Spleen (tissue), 11 donors: ENCODE results near the gene SCYL1. TPM values are rescaled to one million over a fixed set of nuclear protein-coding genes. Genes with fewer than 3 reads are reported as not detected.

Experiments
- DNase-seq: peaks from one replicate; pipeline ENCODE4 v3.0.0-alpha.2; 2020
- H3K27ac ChIP-seq, 8 donors: fragments of 200-600 bp; sonication (generic) in 7 of 8; 1 replicate in 4 of 8; 2 replicates in 4 of 8; pipeline versions ENCODE4 v1.5.0 to v1.8.0; 2016 to 2021; ENCODE audit warnings: inconsistent platforms in 4 of 8, mild to moderate bottlenecking in 4 of 8, moderate library complexity in 1 of 8
- H3K27me3 ChIP-seq, 7 donors: fragments of 200-600 bp; sonication (generic) in 6 of 7; replicated peaks in 1 of 7; 1 replicate in 4 of 7; 2 replicates in 3 of 7; pipeline versions ENCODE4 v1.5.0 to v1.8.0; 2016 to 2021; ENCODE audit warnings: inconsistent platforms in 3 of 7, mild to moderate bottlenecking in 1 of 7
- H3K36me3 ChIP-seq, 6 donors: fragments of 200-600 bp; sonication (generic) in 5 of 6; 1 replicate in 4 of 6; 2 replicates in 2 of 6; pipeline versions ENCODE4 v1.5.0 to v1.8.0; 2016 to 2021; ENCODE audit warnings: inconsistent platforms in 2 of 6
- H3K4me1 ChIP-seq, 6 donors: fragments of 200-600 bp; sonication (generic) in 5 of 6; 1 replicate in 3 of 6; 2 replicates in 3 of 6; pipeline versions ENCODE4 v1.5.0 to v1.8.0; 2016 to 2021; ENCODE audit warnings: inconsistent platforms in 3 of 6
- H3K4me3 ChIP-seq, 8 donors: fragments of 200-600 bp; sonication (generic) in 7 of 8; 1 replicate in 4 of 8; 2 replicates in 4 of 8; pipeline versions ENCODE4 v1.5.0 to v1.8.0; 2016 to 2021; ENCODE audit warnings: inconsistent platforms in 4 of 8, mild to moderate bottlenecking in 4 of 8, moderate library complexity in 2 of 8
- H3K9me3 ChIP-seq, 8 donors: fragments of 200-600 bp; sonication (generic) in 7 of 8; 1 replicate in 4 of 8; 2 replicates in 4 of 8; pipeline versions ENCODE4 v1.5.0 to v1.8.0; 2016 to 2021; ENCODE audit warnings: inconsistent platforms in 4 of 8
- CTCF ChIP-seq, 11 experiments: fragments of 200-600 bp in 7 of 11; fragments of 450-650 bp in 4 of 11; sonication (generic) in 4 of 11; IDR thresholded peaks in 8 of 11; conservative IDR thresholded peaks in 3 of 11; 1 replicate in 7 of 11; 2 replicates in 4 of 11; pipeline versions ENCODE4 v1.4.0 to v1.8.0; 2016 to 2021; ENCODE audit warnings: antibody characterized with exemption in 11 of 11, inconsistent platforms in 4 of 11, mild to moderate bottlenecking in 1 of 11
- POLR2A ChIP-seq, 3 donors: fragments of 450-650 bp; IDR thresholded peaks; one replicate each; pipeline ENCODE4 v1.5.1; 2017; ENCODE audit warnings: antibody characterized with exemption in 3 of 3, mild to moderate bottlenecking in 1 of 3
- POLR2AphosphoS5 ChIP-seq, 3 donors: sonication (generic); formaldehyde crosslinking; IDR thresholded peaks; one replicate each; pipeline ENCODE4 v1.5.1; 2017; ENCODE audit warnings: antibody characterized with exemption in 3 of 3
- WGBS, 5 donors: extraction: QIAGEN DNeasy Blood & Tissue Kit in 3 of 5; methylation state at CpG; one replicate each; pipeline versions ENCODE4 v1.1.5 to v1.1.7; 2013 to 2018; 5-methylcytosine and 5-hydroxymethylcytosine counted together
- intact Hi-C: fragments of 100-400 bp; cut with DNase I; formaldehyde crosslinking; loops from one replicate; pipeline ENCODE4 v1.15.0; 2023; ENCODE audit warnings: low total_unique reads
- polyA plus RNA-seq, 3 donors: library from polyadenylated mRNA; stranded (reverse); fragments of 200-250 nt; gene quantifications; one replicate each; pipeline ENCODE4 v1.2.1, GENCODE V29; 2013
- total RNA-seq, 7 donors: library from RNA; depleted of rRNA in 3 of 7; stranded (reverse); fragments of >200 nt in 3 of 7; fragmentation: NEBNext Ultra II Directional in 4 of 7; extraction: Animal tissue kit (Norgen Biotek cat#: 25700) in 4 of 7; gene quantifications; one replicate each; pipeline versions ENCODE4 v1.1.0 to v1.2.1, GENCODE V29; 2016 to 2021
- donor health status: healthy with polysubstance abuse.
- donor health status: DM: no; HTN: no; CAD: no; lungs with moderate emphysema.
- donor health status: DM: no; HTN: no; CAD: no.
- donor health status: Bipolar disorder and iron deficiency.
- donor health status: healthy.
- donor health status: DM: no; HTN: no; CAD: no.
- donor health status: DM: yes; HTN: yes; CAD: no.

SCYL1 gene
- total and polyA plus RNA-seq, 10 donors: 52.4 to 125 (median 74.8) TPM

GRCh38 chr11:65576232-65576866, 51.5 kb downstream of the SCYL1 start:
- H3K36me3 ChIP-seq: peaks cover 4 to 47% (median 23%) of the 10 kb centered on the region in 6 donors
- no peaks in the 10 kb centered on the region for H3K27me3 ChIP-seq
- DNase-seq: no peak
- intact Hi-C loops: no loop called here
- WGBS, 5 donors: 5 to 21% (median 5%) methylated on average over 7 to 26 of the region's 26 CpGs
- no peaks in the 10 kb centered on the region for H3K9me3 ChIP-seq
- H3K4me3 ChIP-seq: peak overlapping the region; percentile 71 to 95 (median 88)
- TF ChIP-seq POLR2AphosphoS5 (IDR thresholded peaks at IDR 0.05): no peak
- TF ChIP-seq CTCF (IDR thresholded peaks at IDR 0.05 in 8 of 11, conservative IDR thresholded peaks at IDR 0.05 in 3 of 11): no peak
- TF ChIP-seq POLR2A (IDR thresholded peaks at IDR 0.05): no peak
- peak overlapping the region; percentile 88 to 99 (median 96) for H3K27ac ChIP-seq
- H3K4me1 ChIP-seq: peaks cover 30 to 92% (median 68%) of the 10 kb centered on the region in 6 donors

DNA sequence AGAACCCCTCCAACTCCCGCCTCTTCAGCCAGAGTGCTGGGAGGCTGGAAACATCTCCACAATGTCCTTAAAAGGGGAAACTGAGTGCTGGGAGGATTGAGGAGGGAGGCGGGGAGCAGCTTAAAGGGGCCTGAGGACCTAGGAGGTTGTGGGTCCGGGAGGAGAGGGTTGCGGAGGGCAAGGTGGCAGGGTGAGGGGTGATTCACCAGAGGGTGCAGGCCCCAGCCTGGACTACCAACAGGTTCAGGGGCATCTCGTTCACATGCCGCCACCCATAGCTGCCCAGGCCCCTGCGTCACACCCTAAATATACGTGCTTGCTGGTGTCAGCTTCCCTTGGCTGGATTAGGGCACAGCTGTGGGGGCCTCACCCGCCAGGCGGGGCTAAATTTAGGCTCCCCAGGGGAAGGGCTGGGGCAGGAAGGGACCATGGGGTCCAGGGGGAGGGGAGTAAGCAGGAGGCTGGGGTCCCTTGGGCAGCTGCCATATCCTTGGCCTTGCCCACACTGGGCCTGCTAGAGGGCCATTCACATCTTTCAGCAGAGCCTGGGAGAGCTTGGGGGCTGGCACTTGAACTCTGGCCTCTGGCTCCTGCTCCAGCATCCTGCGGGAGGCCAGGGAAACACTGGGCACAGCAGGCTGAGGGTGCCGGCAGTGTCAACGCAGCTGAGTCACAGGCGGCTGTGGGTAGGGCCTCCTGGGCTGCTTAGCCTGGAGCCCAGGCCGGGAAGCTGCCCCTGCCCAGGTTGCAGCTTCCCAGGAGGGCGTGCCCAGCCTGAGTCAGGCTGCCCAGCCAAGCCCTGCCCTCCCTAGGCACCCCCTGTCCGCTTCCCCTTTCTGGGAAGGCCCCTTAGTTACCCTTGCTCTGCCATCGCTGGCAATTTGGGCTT, 52.2 kb downstream of the SCYL1 start:
- Histone ChIP-seq H3K4me3 (peak overlapping the region; percentile 71 to 95 (median 88)), H3K4me1 (peaks cover 23 to 92% (median 61%) of the 10 kb centered on the region in 6 donors), H3K27ac (peak overlapping the region; percentile 88 to 99 (median 96)), H3K9me3 (no peaks in the 10 kb centered on the region), H3K27me3 (no peaks in the 10 kb centered on the region), H3K36me3 (peaks cover 4 to 52% (median 30%) of the 10 kb centered on the region in 6 donors)
- TF ChIP-seq POLR2AphosphoS5 (IDR thresholded peaks at IDR 0.05): peak; percentile 75 to 90 (median 79)
- TF ChIP-seq POLR2A (IDR thresholded peaks at IDR 0.05): no peak
- peak; percentile 94 for DNase-seq
- intact Hi-C loops: no loop called here
- WGBS, 5 donors: 11 to 20% (median 13%) methylated on average over 14 to 18 of the region's 18 CpGs

DNA sequence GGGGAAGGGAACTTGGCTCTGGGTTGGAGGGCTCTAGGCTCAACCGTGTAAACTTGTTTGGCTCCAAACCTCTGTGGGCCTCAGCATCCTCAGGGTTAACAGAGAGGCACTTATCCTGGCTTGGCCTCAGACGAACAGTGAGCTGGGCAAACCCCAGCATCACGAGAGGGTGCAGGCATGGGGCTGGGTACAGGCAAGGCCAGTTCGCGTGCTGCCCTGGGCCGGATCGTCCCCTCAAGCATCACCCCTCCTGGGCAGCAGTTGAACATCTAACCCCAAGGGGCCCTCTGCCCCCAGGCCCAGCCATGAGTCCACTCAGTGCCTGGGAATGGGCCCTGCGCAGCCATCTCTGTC, 52.9 kb downstream of the SCYL1 start:
- peak overlapping the region; percentile 71 to 95 (median 88) for H3K4me3 ChIP-seq
- TF ChIP-seq CTCF (IDR thresholded peaks at IDR 0.05 in 8 of 11, conservative IDR thresholded peaks at IDR 0.05 in 3 of 11) (no peak), POLR2A (IDR thresholded peaks at IDR 0.05) (no peak), POLR2AphosphoS5 (IDR thresholded peaks at IDR 0.05) (no peak)
- WGBS, 5 donors: 21 to 42% (median 38%) methylated on average over 4 to 8 of the region's 8 CpGs
- peak overlapping the region; percentile 88 to 99 (median 96) for H3K27ac ChIP-seq
- intact Hi-C loops: no loop called here
- no peaks in the 10 kb centered on the region for H3K27me3 ChIP-seq
- H3K4me1 ChIP-seq: peaks cover 22 to 96% (median 59%) of the 10 kb centered on the region in 6 donors
- H3K9me3 ChIP-seq: no peaks in the 10 kb centered on the region
- no peak for DNase-seq
- peaks cover 4 to 58% (median 33%) of the 10 kb centered on the region in 6 donors for H3K36me3 ChIP-seq

DNA sequence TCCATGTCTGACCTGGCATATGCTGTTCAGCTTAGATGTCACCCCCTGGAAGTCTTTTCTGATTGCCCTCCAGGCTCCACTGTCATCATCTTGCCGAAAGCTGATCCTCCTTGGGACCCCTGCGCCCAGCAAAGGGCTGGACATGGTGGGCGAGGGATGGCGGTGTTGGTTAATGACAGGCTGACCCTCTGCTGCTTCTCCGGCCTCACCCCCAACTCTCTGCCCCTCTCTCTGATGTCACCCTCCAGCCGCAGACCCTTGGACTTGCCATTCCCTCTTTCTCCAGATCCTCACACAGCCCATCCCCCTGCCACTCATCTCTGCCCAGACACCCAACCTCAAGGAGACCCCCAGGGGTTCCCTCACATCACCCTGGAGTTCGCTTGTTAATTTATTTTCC, 53.3 kb downstream of the SCYL1 start:
- intact Hi-C loops: no loop called here
- H3K36me3 ChIP-seq: peaks cover 4 to 62% (median 35%) of the 10 kb centered on the region in 6 donors

More for the DNA sequence above, 53.3 kb downstream of the SCYL1 start:
- Histone ChIP-seq H3K4me1 (peaks cover 22 to 96% (median 56%) of the 10 kb centered on the region in 6 donors), H3K9me3 (no peaks in the 10 kb centered on the region), H3K27ac (peak overlapping the region; percentile 88 to 99 (median 96)), H3K27me3 (no peaks in the 10 kb centered on the region), H3K4me3 (peak overlapping the region in 7 of 8 donors; percentile 82 to 95 (median 89))
- TF ChIP-seq POLR2A (IDR thresholded peaks at IDR 0.05) (no peak), POLR2AphosphoS5 (IDR thresholded peaks at IDR 0.05) (no peak), CTCF (IDR thresholded peaks at IDR 0.05 in 8 of 11, conservative IDR thresholded peaks at IDR 0.05 in 3 of 11) (no peak)
- WGBS, 5 donors: 75 to 97% (median 93%) methylated on average over 7 of the region's 7 CpGs
- no peak for DNase-seq
